Umbilical cord (tissue), 2 donors: ENCODE results near the gene HYAL3. TPM values are rescaled to one million over a fixed set of nuclear protein-coding genes. Genes with fewer than 3 reads are reported as not detected.
"Not testable (repeated sequence)": the region's sequence is repeated elsewhere in the genome, so short reads cannot be mapped to it uniquely, and the experiment has no call there.

Experiments used
- DNase-seq: peaks from one replicate; pipeline ENCODE4 v3.0.0-alpha.2; 2015; ENCODE audit warnings: low spot score
- total RNA-seq: library from RNA; depleted of rRNA; stranded (reverse); fragments of >200 nt; gene quantifications from one replicate; pipeline ENCODE4 v1.2.3, GENCODE V29; 2014; ENCODE audit warnings: low replicate concordance; ENCODE audit not compliant: insufficient read depth

HYAL3 gene
- total RNA-seq, 1 donor from 2014 or later = 7.5 TPM

DNA sequence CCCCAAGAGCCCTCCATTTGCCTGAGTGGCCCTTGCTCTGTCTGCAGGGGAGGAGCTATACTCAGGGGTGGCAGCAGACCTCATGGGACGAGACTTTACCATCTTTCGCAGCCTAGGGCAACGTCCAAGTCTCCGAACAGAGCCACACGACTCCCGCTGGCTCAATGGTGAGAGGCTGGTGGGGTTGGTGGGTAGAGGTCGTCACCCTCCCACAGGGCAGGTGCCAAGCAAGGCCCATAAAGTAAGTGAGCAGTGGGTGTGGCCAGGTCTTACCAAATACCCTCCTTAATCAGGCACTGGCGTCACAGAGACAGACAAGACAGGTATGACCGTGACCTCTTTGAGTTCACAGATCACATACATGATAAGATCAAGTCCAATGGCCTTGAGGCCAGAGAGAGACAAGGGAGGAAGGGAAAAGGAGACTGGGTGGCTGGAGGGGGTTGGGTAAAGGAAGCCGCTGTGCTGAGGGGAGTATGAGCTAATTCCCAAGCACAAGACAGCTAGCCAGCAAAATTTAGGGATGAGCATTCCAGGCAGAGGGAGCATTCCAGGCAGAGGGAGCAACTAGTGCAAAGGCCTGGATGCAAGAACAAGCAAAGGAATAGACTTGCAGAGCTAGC is 27.8 kb downstream of the HYAL3 start:
- DNase-seq = no peak

DNA sequence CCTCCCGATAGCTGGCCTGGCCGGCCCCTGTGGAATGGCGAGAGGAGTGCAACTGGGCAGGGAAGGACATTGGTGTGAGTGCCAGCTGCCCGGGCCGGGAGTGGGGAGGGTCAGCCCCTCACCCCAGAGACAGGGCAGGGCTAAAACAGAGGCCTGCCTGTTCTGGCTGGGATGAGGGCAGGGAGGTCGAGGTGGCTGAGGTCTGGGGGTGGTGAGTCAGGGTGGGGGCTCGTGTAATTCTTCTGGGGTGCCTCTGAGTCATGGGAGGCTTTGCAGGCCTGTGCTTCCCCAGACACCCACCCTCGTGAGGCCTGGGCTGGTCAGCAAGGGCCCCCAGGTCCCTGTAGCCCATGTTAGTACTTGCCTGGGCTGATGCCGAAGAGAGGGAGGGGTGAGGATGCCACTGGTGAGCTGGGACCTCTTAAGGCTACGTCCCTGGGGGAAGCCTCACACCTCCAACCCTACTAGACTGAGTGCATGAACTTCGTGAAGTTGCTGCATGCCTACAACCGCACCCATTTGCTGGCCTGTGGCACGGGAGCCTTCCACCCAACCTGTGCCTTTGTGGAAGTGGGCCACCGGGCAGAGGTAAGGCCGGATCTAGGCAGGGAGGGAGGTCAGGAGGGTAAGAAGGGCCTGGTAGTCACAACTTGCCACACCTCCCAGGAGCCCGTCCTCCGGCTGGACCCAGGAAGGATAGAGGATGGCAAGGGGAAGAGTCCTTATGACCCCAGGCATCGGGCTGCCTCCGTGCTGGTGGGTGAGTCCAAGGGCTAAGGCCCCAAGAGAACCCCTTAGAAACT is 28.6 kb downstream of the HYAL3 start:
- DNase-seq = no peak

DNA sequence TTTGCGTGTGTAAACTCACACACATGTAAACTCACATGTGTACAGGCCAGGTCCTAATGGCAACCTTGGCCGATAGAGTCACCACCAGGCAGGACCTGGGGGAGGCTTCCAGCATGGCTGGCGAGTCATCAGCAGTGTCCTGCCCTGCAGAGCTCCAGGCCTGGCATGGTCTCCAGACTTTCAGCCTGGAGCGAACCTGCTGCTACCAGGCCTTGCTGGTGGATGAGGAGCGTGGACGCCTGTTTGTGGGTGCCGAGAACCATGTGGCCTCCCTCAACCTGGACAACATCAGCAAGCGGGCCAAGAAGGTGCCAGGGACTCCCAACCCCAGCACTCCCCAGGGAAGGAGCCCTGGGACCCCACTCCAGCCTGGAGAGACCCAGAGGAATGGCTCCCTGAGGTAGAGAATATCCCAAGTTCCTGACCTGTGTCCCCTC is 29.2 kb downstream of the HYAL3 start:
- DNase-seq = no peak

DNA sequence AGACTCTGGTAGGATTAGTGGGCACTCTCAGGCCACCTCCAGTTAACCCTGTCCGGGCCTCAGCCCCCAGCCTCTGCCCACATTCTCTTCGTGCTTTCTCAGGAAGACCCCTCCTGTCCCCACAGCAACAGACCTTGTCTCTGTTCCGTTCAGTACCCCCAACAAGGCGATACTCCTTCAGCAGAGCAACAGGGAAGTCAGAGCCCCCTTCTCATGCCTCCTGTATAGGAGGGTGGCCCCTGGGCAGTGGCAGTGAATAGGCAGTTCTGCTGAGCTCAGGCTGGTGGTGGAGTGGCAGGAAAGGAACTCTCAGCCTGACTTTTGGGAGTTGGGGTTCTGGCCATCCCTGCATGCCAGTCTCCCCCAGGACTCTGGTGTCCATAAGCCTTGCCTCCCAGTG is 29.7 kb downstream of the HYAL3 start:
- no peak for DNase-seq

DNA sequence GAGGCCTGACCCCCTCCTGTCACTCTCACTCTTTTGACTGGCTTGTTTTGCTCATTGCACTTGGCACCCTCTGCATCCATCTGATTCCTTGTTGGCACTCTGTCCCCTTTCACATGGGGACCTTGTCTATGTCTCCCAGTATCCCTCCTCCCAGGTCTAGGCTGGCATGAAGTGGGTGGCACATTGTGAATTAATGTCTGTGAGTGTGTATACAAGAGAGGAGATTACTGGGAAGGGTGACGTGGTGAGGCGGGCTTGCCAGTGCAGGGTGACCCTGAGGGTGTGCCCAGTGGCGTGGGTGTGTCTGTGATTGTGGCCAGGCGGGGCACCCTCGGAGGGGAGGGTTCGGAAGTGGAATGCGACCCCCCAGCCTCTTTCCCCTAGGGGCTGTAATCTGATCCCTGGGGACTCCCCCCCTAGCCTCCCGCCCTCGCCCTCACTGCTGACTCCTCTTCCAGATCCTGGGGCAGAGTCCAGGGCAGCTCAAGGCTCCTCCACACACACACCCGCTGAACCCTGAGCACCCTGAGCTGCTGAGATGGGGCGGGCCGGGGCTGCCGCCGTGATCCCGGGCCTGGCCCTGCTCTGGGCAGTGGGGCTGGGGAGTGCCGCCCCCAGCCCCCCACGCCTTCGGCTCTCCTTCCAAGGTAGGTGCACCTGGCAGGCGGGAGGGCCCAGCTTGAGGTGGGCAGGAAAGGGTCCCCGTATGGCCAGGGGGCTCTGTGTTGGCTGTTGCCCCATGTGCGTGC is 30.3 kb downstream of the HYAL3 start, which contains the start of gene SEMA3B:
TSS of gene SEMA3B (plus strand) at position 445 of the 749 bp plus-strand sequence. CDS start at position 539, 94 bp downstream.
- DNase-seq = peak; percentile 80

DNA sequence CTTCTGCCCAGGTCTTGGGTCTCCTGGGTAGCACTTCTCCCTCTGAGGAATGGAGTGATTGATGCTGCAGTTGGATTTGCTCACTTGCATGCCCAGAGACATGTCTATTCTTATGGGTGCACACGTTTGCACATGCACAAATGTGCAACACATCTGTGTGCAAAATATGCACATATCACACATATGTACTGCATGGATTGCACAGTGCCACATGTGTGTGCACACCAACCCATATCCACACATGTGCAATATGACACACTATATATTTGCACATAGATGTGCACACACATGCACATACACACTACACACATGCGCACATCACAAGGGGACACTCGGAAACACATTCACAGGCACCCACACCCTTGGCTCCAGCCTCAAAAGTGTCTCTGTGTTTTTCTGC is 30.9 kb downstream of the HYAL3 start:
- no peak for DNase-seq

DNA sequence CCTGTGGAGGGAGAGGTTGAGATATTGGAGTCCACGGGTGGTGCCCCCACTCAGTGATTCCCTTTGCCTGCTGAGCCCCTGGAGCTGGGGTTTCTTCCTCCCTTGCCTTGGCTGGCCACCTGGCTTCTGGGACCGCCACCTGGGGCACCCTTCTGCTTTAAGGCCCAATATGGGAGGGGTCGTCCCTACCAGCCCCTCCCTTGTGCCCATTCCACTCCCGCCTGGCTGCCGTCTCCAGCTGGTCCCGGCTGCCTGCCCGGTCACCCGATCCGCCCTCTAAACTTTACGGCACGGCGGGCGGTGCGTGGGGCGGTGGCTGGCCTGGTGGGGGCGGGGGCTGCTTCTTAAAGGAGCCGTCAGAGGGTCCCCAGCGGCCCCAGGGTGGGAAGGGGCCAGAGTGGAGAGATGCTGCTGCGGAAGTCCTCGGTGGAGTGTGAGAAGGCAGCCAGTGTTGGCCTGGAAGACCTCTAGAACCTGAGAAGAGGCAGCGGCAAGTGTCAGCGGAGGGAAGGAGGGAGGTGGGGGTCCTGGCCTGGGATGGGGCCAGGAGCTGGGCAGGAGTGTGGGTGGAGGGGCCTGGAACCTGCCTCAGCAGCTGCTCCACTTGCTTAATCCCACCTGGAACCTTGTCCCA is 31.8 kb downstream of the HYAL3 start:
- DNase-seq = peak; percentile 82

DNA sequence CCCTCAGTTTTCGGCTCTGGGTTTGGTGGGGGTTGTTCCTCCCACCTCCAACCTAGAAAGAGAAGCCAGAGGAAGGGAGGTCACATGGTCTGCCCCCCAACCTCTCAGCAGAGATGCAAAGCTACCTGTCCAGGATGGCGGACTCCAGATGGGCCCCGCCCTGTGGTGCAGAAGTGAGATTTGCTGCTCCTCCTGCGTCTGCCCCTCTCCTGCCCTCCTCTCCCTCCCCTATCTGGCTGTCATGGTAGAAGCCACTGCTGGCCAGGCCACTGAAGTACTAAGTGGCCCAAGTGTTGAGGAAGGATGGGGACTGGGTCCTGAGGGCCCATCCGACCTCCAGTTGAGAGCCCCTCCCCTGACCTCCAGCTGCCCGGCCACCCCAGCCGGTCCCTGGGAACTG is 32.4 kb downstream of the HYAL3 start:
- no peak for DNase-seq

DNA sequence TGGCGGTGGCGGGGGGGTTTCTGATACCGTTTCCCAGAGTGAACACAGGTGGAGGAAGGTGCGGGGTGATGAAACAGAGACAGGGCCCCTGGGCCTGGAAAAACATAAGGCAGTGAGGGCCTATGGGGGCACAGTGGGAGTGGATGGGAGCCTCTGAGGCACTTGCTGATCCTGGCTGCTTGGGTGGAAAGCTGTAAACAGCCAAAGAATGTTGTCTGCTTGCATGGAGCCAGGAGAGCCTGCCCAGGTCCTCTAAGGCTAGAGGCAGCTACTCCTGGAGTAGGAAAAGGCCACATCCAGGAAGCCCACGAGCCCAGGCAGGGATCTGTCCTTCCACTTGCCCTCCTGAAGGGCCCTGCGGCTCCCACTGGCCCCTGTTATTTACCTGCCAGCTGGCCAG is 33.2 kb downstream of the HYAL3 start:
- DNase-seq = no peak

DNA sequence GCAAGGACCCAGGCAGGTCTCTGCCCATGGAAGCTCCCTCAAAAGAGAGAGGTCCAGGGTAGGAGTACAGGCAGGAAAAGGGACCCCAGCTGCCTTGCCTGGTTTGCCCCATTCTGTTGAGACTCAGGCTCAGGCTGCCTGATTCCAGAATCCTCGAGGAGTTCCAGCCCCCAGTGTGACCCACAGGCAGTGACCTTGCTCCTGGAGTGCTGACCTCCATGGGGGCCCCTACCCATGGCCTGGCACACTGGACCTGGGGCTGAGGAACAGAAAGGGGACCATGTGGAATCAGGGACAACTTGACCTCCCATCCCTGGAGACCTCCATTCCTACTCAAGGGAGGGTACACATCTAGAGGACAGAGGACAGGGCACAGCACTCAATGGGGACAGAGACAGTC is 33.6 kb downstream of the HYAL3 start:
- no peak for DNase-seq

DNA sequence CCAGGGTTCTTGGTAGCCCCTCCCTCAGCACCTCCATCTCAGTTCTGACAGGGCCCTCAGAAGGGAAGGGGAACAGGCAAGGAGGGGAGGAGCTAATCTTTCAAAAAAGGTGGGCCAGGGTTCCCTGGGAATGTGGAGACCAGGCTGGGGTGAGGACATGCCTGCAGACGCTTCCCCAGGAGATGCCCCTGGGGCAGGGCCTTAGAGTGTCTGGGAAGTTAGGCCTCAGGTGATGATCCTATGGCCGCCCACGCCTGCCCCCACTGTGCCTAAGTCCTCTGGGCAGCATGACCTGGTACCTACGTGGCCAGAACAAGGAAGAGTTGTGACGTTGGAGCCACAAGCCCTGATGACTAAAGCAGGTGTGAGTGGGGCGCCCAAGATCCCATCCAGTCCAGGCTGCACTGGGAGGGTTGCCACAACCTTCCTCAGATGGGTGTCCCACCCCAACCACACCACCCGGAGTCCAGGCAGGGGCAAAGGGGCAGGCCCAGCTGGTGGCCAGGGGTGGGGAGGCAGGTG is 34.2 kb downstream of the HYAL3 start:
- DNase-seq = no peak

DNA sequence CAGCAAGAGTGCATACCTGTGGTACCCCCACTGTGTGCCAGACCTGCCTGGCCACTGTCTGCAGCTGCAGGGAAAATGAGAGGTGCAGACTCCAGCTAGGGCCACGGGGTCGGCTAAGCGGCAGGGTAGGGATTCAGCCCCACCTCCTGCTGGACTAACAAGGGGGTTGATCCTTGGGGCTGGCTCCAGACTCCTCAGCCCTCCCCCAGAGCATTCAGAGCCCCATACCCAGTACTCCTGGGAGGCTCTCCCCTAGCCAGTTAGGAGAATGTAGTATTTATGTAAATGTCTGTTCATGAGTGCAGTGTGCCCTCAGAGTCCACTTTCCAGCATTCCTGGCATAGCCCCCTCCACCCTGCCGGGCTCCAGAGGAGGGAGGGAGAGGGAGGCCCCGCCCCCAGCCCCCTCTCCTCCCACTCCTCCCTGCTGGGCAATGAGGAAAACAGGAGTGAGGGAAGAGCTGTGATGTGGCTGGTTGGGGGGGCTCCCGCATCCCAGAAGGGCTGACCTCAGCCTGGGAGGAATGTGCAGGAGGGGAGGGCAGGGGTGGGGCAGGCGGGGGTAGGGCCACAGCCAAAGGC is 34.7 kb downstream of the HYAL3 start:
- DNase-seq = peak; percentile 99

DNA sequence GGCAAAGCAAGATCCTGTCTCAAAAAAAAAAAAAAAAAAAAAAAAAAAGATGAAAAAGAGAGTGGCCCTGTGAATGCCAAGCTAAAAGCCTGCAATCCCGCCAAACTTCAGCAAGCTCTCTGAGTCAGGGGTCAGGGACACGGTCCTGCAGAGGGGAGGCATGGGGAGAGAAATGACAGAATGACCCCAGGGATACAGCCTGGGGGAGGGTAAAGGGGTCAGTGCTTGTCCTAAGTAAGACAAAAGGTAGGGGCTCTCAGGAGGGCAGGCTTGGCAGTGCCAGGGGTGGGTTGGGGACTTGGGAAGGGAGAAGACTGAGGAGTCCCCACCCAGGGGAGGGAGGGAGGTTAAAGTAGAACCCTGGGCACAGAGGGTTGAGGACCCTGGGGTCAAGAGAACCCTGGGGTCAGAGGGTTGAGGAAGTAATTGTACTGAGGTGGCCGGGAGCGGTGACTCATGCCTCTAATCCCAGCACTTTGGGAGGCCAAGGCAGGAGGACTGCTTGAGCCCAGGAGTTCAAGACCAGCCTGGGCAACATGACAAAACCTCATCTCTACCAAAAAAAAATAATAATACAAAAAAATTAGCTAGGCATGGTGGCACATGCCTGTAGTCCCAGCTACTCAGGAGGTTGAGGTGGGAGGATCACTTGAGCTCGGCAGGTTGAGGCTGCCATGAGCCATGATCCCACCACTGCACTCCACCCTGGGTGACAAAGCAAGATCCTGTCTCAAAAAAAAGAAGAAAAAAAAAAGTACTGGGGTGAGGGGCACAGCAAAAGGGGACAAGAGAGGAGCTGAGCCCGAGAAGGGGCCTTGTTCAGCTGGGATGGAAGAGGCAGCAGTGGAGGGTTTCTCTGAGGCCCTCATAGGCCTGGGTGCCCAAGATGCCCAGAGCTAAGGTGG is 35.5 kb downstream of the HYAL3 start:
- no peak for DNase-seq

DNA sequence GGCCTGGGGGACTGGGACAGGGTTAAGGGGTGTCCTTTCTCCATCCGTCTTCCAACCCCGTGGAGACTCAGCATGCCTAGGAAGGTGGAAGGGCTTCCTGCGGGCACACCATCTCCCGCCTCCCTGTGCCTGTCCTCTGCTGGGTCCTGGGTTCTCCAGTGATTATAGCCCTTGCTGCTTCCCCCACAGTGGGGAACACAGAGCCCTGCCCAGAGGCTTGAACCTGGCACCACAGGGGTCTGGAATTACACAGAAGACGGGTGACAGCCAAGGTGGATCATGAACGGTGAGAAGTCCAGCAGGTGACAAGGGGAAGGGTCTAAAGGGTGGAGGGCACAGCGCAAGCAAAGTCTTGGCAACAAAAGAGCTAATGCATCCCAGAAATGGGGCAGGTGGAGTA is 36.4 kb downstream of the HYAL3 start:
- no peak for DNase-seq

DNA sequence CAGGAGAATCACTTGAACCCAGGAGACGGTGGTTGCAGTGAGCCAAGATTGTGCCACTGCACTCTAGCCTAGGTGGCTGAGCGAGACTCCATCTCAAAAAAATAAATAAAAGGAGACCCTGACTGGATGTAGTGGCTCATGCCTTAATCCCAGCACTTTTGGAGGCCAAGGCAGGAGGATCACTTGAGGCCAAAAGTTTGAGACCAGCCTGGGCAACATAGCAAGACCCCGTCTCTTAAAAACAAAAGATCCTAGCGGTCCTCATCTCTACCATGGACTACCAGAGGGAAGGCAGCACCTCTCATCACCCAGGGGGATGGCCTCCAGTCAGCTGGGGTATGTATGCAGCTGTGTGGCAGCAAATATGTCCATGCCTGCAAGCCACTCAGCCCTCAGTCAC is 37.0 kb downstream of the HYAL3 start:
- not testable (repeated sequence) for DNase-seq

DNA sequence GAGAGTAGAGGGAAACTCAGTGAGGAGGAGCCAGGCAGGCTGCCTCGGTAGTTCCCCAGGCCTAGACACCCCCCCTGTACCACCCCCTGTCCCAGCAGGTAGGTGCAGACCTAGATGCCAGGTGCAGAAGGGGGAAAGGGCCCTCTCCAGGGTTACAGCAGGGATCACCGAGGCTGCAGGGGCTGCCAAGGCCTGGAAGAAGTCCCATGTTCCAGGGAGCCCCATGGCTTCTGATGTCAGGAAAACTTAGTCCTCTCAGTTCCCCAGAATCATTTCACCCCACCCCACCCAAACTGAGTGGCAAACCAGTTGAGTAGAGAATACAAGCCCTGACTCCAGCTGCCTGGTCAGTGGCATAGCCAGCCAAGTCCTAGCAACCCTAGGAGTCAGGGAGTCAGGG is 37.7 kb downstream of the HYAL3 start:
- no peak for DNase-seq

DNA sequence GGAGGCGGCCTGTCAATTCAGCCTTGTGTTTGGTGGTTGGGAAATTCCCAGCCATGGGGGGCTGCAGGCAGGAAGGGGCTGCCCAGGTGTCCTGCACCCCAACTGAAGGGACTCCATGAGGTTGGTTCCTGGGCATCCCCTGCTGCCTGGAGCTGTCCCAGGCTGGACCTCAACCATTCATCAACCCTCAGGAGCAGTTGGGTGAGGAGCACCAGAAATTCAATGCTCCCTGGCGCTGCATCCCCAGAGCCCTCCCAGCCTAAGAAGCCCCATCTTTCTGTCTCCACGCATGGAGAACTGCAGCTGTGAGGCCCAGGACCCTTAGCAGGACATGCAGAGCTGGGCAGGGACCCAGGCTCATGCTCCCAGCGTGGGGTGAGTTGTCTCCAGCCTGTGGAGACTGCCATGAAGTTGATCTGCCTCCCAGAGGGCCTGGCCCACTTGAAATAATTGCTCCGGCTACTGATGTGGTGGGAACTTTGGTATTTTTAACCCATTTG is 38.2 kb downstream of the HYAL3 start:
- DNase-seq = no peak

DNA sequence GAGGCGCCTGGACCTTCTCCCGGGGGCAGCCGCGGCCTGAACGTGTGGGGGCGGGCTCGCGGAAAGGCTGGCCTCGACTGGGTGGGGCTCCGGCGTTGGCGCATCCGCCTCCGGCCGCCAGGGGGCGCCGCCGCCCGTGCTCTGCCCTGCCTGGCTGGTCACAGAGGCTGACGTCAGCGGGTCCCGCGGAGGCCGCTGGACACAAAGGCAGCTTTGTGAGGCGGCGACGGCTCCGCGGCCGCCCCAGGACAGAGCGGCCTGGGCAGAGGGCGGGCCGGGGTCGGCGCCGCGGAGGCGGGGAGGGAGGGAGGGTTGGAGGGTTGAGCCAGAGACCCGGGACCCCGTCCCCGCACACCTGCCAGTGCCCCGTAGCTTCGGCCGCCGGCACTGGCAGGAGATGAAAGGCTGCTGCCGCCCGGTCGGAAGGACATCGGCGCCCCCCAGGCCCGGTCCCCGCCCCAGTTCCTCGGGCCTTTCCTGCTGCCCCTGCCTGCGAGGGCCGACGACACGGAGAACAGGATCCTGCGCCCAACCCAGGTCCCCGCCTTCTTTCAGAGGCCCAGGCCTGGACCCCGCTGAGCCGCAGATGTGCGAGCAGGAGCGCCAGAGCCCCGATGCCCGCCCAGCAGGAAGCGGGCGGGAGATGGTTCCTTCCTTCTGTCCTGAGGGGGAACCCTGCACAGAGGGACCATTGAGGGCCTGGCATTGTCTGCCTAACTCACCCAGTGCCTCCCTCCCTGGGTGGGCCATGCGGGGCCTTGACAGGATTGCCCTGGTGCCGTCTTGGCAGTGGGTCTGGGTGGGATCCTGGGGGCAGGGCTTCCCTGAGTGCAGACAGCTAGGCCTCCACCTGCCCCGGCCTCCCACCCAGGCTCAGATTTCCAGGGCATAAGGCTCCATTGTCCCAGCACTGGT is 38.9 kb downstream of the HYAL3 start:
- DNase-seq = peak; percentile 95

DNA sequence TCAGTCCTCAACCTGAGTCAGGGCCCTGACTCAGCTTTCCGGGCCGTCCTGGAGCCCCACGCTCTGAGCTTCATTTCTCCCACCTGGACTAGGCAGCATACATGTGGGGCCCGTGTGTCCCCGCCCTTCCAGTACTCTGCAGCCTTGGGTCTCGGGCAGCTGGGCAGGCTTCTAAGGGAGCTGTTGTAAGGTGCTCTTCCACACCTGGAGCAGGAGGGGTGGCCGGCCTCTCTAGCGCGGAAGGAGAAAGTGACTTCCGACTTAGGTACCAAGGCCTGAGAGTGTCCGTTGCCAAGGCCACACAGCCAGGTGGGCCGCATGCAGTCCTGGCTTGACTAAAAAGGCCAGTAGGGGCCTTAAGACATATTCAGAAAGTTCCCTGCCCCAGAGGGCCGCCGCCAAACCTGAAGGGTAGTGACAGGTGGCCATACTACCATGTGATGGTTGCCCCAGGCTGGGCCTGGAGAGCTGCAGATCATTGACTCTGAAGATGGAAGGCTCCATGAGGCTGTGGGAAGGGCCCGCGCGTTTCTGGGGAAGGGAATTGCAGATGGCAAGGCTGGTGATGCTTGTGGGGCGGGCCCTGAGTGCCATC is 39.7 kb downstream of the HYAL3 start:
- DNase-seq = no peak
